Endothelial cell of umbilical vein (primary cell): ENCODE measurements around the gene VAPB. TPM values are rescaled to one million over a fixed set of nuclear protein-coding genes. Genes with fewer than 3 reads are reported as not detected.

Experiments
- BruUV-seq: library from RNA; stranded (reverse); fragments of 400-500 nt; replicated peaks from 2 replicates; lab custom pipeline; 2021; lab: Mats Ljungman, UMichigan
- CTCF ChIA-PET: fragments of 300-600, 350-600 bp; sonication (Branson Sonifier 250); formaldehyde crosslinking; loops from one replicate; lab custom pipeline; 2021; ENCODE audit warnings: antibody characterized with exemption, inconsistent platforms; lab: Charles Lee
- POLR2A ChIA-PET: fragments of 300-600, 350-600 bp; sonication (Branson Sonifier 250); formaldehyde crosslinking; loops from one replicate; lab custom pipeline; 2021; ENCODE audit warnings: antibody characterized with exemption, inconsistent platforms; lab: Charles Lee
- DNase-seq: peaks from one replicate; pipeline ENCODE4 v3.0.0-alpha.2; 2011; ENCODE audit warnings: low read depth, low spot score
- FAIRE-seq: peaks from 2 replicates; lab custom pipeline; 2011; peaks lifted over from hg19 to GRCh38; lab: Jason Lieb, UNC
- H2AFZ ChIP-seq: 2 replicates; pipeline ENCODE4 v1.6.0; 2012; ENCODE audit warnings: low read depth, low read length, control low read depth, inconsistent platforms
- H3K27ac ChIP-seq: 2 replicates; pipeline ENCODE4 v1.5.1; 2011; ENCODE audit warnings: low read depth, mild to moderate bottlenecking, control low read depth, low read length, moderate library complexity; ENCODE audit not compliant: insufficient read depth
- H3K27me3 ChIP-seq, 2 experiments: 2 replicates each; pipeline versions ENCODE4 v1.6.0 to v1.6.1; 2011; ENCODE audit warnings: low read length in 2 of 2, mixed read lengths in 1 of 2; ENCODE audit not compliant: control insufficient read depth in 2 of 2, insufficient read depth in 2 of 2
- H3K36me3 ChIP-seq, 2 experiments: 2 replicates in 1 of 2; 3 replicates in 1 of 2; pipeline ENCODE4 v1.5.1; 2011; ENCODE audit warnings: low read length in 2 of 2, mild to moderate bottlenecking in 1 of 2, moderate library complexity in 1 of 2; ENCODE audit not compliant: control insufficient read depth in 2 of 2, insufficient read depth in 2 of 2; ENCODE audit errors: extremely low read depth in 1 of 2
- H3K4me1 ChIP-seq: 3 replicates; pipeline ENCODE4 v1.5.1; 2011; ENCODE audit warnings: mild to moderate bottlenecking, low read length; ENCODE audit not compliant: control insufficient read depth, insufficient read depth; ENCODE audit errors: extremely low read depth
- H3K4me2 ChIP-seq: 2 replicates; pipeline ENCODE4 v1.6.1; 2011; ENCODE audit warnings: low read length, control low read depth, mixed read lengths; ENCODE audit not compliant: insufficient read depth
- H3K4me3 ChIP-seq, 3 experiments: fragments of 200-600 bp in 1 of 3; sonication (generic), shearing (Covaris generic) in 1 of 3; replicated peaks in 1 of 3; 2 replicates each; pipeline ENCODE4 v1.5.1; 2011 to 2016; ENCODE audit warnings: control low read depth in 3 of 3, low read length in 3 of 3, mild to moderate bottlenecking in 2 of 3, inconsistent platforms in 1 of 3, low read depth in 1 of 3, moderate library complexity in 1 of 3; ENCODE audit not compliant: insufficient read depth in 1 of 3
- H3K79me2 ChIP-seq: 2 replicates; pipeline ENCODE4 v1.6.0; 2012; ENCODE audit warnings: low read length, inconsistent platforms; ENCODE audit not compliant: control insufficient read depth, insufficient read depth
- H3K9ac ChIP-seq: replicated peaks from 2 replicates; pipeline ENCODE3; 2011; ENCODE audit warnings: low read length, control low read depth; ENCODE audit not compliant: insufficient read depth; ENCODE audit errors: extremely low read depth
- H3K9me1 ChIP-seq: replicated peaks from 3 replicates; pipeline ENCODE4 v1.6.0; 2011; ENCODE audit warnings: mild to moderate bottlenecking, low read length; ENCODE audit not compliant: control insufficient read depth, insufficient read depth; ENCODE audit errors: extremely low read depth
- H3K9me3 ChIP-seq: replicated peaks from 2 replicates; pipeline ENCODE4 v1.5.1; 2012; ENCODE audit warnings: low read length, inconsistent platforms; ENCODE audit not compliant: control insufficient read depth, insufficient read depth
- H4K20me1 ChIP-seq: replicated peaks from 2 replicates; pipeline ENCODE3; 2011; ENCODE audit warnings: mild to moderate bottlenecking, low read length; ENCODE audit not compliant: control insufficient read depth, insufficient read depth; ENCODE audit errors: extremely low read depth
- CTCF ChIP-seq, 2 donors: IDR thresholded peaks; 1 replicate in 1 of 2; 2 replicates in 1 of 2; pipeline ENCODE4 v1.5.1; 2011; ENCODE audit warnings: low read length in 2 of 2, mild to moderate bottlenecking in 2 of 2, moderate library complexity in 2 of 2, control low read depth in 1 of 2, inconsistent platforms in 1 of 2, low read depth in 1 of 2; ENCODE audit not compliant: insufficient read depth in 1 of 2; ENCODE audit errors: extremely low read depth in 1 of 2
- EZH2 ChIP-seq: IDR thresholded peaks from 2 replicates; pipeline ENCODE4 v1.6.1; 2012; ENCODE audit warnings: borderline replicate concordance, low read depth, mild to moderate bottlenecking, moderate library complexity, low read length, inconsistent platforms; ENCODE audit not compliant: severe bottlenecking
- FOS ChIP-seq: IDR thresholded peaks from 2 replicates; pipeline ENCODE4 v1.6.1; 2011; ENCODE audit warnings: mild to moderate bottlenecking, low read length, moderate library complexity, borderline replicate concordance; ENCODE audit not compliant: insufficient read depth
- GATA2 ChIP-seq: IDR thresholded peaks from 2 replicates; pipeline ENCODE4 v1.7.0; 2011; ENCODE audit warnings: low read depth, mild to moderate bottlenecking, moderate library complexity, mixed read lengths, low read length; ENCODE audit not compliant: insufficient read length, insufficient read depth
- JUN ChIP-seq: IDR thresholded peaks from 2 replicates; pipeline ENCODE4 v1.6.1; 2011; ENCODE audit warnings: borderline replicate concordance, low read depth; ENCODE audit not compliant: insufficient read length, insufficient read depth
- MAX ChIP-seq: IDR thresholded peaks from 2 replicates; pipeline ENCODE4 v1.6.1; 2011; ENCODE audit not compliant: insufficient read depth, insufficient read length
- MYC ChIP-seq: IDR thresholded peaks from one replicate; pipeline ENCODE4 v1.6.1; 2011; ENCODE audit warnings: mild to moderate bottlenecking, low read depth, low read length
- POLR2A ChIP-seq: IDR thresholded peaks from 2 replicates; pipeline ENCODE4 v1.6.1; 2012; ENCODE audit warnings: low read depth, mild to moderate bottlenecking, control low read depth, low read length
- POLR2AphosphoS5 ChIP-seq: IDR thresholded peaks from 2 replicates; pipeline ENCODE4 v1.6.1; 2012; ENCODE audit warnings: low read depth, mild to moderate bottlenecking, control low read depth, low read length, moderate library complexity; ENCODE audit not compliant: insufficient read depth
- dilution Hi-C: fragments of 300-500 bp; cut with MboI; formaldehyde crosslinking; loops from one replicate; pipeline ENCODE4 v1.15.0; 2019; ENCODE audit warnings: low sequenced_read_pairs; ENCODE audit not compliant: extremely low pct_ligation_motif_present
- intact Hi-C: fragments of 100-400 bp; cut with micrococcal nuclease; formaldehyde crosslinking; loops from one replicate; pipeline ENCODE4 v1.10.0; 2022
- polyA plus RNA-seq, 4 experiments: library from polyadenylated mRNA; depleted of rRNA in 3 of 4; stranded (reverse) in 3 of 4; unstranded in 1 of 4; fragments of >200 nt; gene quantifications; 2 replicates each; pipeline versions ENCODE4 v1.2.1 to v1.2.3, GENCODE V29; 2011 to 2012; ENCODE audit warnings: missing spikeins in 1 of 4
- total RNA-seq: library from RNA; stranded (reverse); gene quantifications from 2 replicates; pipeline ENCODE4 v1.2.3, GENCODE V29; 2021

Gene VAPB
- total and polyA plus RNA-seq, 2 donors (not counting 3 experiments of a cell fraction or from before 2014, with no cell fraction given), result 17.9 to 48.9 TPM

GRCh38 chr20:58389324-58389967 lies 417 bp downstream of the VAPB start:
- no peaks in the 10 kb centered on the region for H3K9me1 ChIP-seq
- H3K27me3 ChIP-seq, result no peaks in the 10 kb centered on the region
- H2AFZ ChIP-seq, result peak overlapping the region; percentile 75
- H3K36me3 ChIP-seq, result peaks cover 2 to 3% of the 10 kb centered on the region in 2 experiments
- FAIRE-seq (peak; percentile 18), DNase-seq (peak; percentile 39)
- peaks cover 14% of the 10 kb centered on the region for H3K4me1 ChIP-seq
- BruUV-seq, result no TSS peak
- H3K27ac ChIP-seq, result peak overlapping the region; percentile 74
- H3K9ac ChIP-seq, result peak overlapping the region; percentile 87
- intact Hi-C loops (loop anchor here (1.0 to 5.0 kb wide), 5 partner anchors 17 to 152 kb away; partner anchors contain the start of gene RAB22A), dilution Hi-C loops (no loop called here)
- H4K20me1 ChIP-seq, result peaks cover 8% of the 10 kb centered on the region
- TF ChIP-seq EZH2, result no peak
- TF ChIP-seq POLR2A, result peak; percentile 20
- TF ChIP-seq JUN, result no peak
- TF ChIP-seq GATA2, result no peak
- H3K4me2 ChIP-seq, result peak overlapping the region; percentile 72
- H3K4me3 ChIP-seq, result peak overlapping the region; percentile 54 to 98 (median 81)
- H3K79me2 ChIP-seq, result peaks cover 53% of the 10 kb centered on the region
- no peaks in the 10 kb centered on the region for H3K9me3 ChIP-seq
- CTCF ChIA-PET, result interaction anchor here (0.6 to 1.3 kb wide), 12 partner anchors 12 to 152 kb away, joined by 3 to 8 read pairs (median 5); no protein-coding TSS in a partner anchor
- POLR2A ChIA-PET, result interaction anchor here (0.7 to 0.9 kb wide), 5 partner anchors 9 to 153 kb away, joined by 4 to 8 read pairs (median 5); partner anchors contain the start of gene RAB22A

- no peak for TF ChIP-seq FOS
- TF ChIP-seq MYC, result no peak
- no peak for TF ChIP-seq JUN
- no peak for TF ChIP-seq GATA2
- TF ChIP-seq CTCF (IDR thresholded peaks at IDR 0.05; ENCODE audit: extremely low read depth in 1 of 2, insufficient read depth in 1 of 2, low read depth in 1 of 2, low read length in 2 of 2), result no peak
- TF ChIP-seq MAX, result no peak
- no peak for TF ChIP-seq EZH2
- no peak for TF ChIP-seq POLR2AphosphoS5
- TF ChIP-seq POLR2A, result no peak
- Histone ChIP-seq H3K9me3 (no peaks in the 10 kb centered on the region), H3K4me3 (peak overlapping the region; percentile 54 to 98 (median 81)), H3K9ac (peak overlapping the region; percentile 87), H4K20me1 (peaks cover 10% of the 10 kb centered on the region), H3K4me1 (peaks cover 14% of the 10 kb centered on the region), H3K36me3 (peaks cover 2 to 3% of the 10 kb centered on the region in 2 experiments), H3K27ac (peak overlapping the region; percentile 74), H3K27me3 (no peaks in the 10 kb centered on the region), H3K9me1 (no peaks in the 10 kb centered on the region), H3K4me2 (peak overlapping the region; percentile 72), H3K79me2 (peaks cover 58% of the 10 kb centered on the region), H2AFZ (no peak overlapping the region)
- FAIRE-seq, result no peak
- DNase-seq, result no peak
- no TSS peak for BruUV-seq
- dilution Hi-C loops (no loop called here), intact Hi-C loops (loop anchor here (1.0 to 5.0 kb wide), 5 partner anchors 17 to 153 kb away; partner anchors contain the start of gene RAB22A)
- POLR2A ChIA-PET, result interaction anchor here (0.7 kb wide), 1 partner anchor 8 kb away, joined by 6 read pairs; no protein-coding TSS in a partner anchor
- CTCF ChIA-PET, result no interaction called here
Observed at GRCh38 chr20:58389968-58390658, 1.1 kb downstream of the VAPB start.
